GM19025 (cell line): ENCODE measurements around the gene PRSS12.
"Not testable (repeated sequence)": the region's sequence is repeated elsewhere in the genome, so short reads cannot be mapped to it uniquely, and the experiment has no call there.

Experiments
- ATAC-seq: cut with Tn5 transposase; IDR thresholded peaks from one replicate; pipeline ENCODE4 v1.9.1; 2021; ENCODE audit warnings: mild to moderate bottlenecking, low read depth, moderate library complexity; ENCODE audit not compliant: unreplicated experiment

The PRSS12 gene

GRCh38 chr4:118352843-118353533 is at the start of gene PRSS12:
Gene PRSS12, minus strand, starts transcription at chr4:118353003. Its CDS starts 283 bp downstream, at chr4:118352720.
- peak; percentile 98 for ATAC-seq

GRCh38 chr4:118400356-118400755 is 47.6 kb upstream of the PRSS12 start:
- ATAC-seq, result no peak

- ATAC-seq, result not testable (repeated sequence)
Observed at GRCh38 chr4:118399883-118400282, 47.1 kb upstream of the PRSS12 start.

GRCh38 chr4:118398226-118399090 is 45.7 kb upstream of the PRSS12 start:
- ATAC-seq, result peak; percentile 87

GRCh38 chr4:118397623-118397979 is 44.8 kb upstream of the PRSS12 start:
- ATAC-seq, result no peak

- no peak for ATAC-seq
Observed at GRCh38 chr4:118396881-118397622, 44.2 kb upstream of the PRSS12 start.

- ATAC-seq, result no peak
Observed at GRCh38 chr4:118395057-118395644, 42.3 kb upstream of the PRSS12 start.

- not testable (repeated sequence) for ATAC-seq
Observed at GRCh38 chr4:118392509-118392908, 39.7 kb upstream of the PRSS12 start.

GRCh38 chr4:118390121-118390520 is 37.3 kb upstream of the PRSS12 start:
- no peak for ATAC-seq

GRCh38 chr4:118389721-118390120 is 36.9 kb upstream of the PRSS12 start:
- no peak for ATAC-seq

GRCh38 chr4:118388606-118389005 is 35.8 kb upstream of the PRSS12 start:
- ATAC-seq, result no peak

GRCh38 chr4:118381902-118382301 is 29.1 kb upstream of the PRSS12 start:
- ATAC-seq, result no peak

- ATAC-seq, result no peak
Observed at GRCh38 chr4:118373614-118374255, 20.9 kb upstream of the PRSS12 start.

GRCh38 chr4:118372251-118372650 is 19.4 kb upstream of the PRSS12 start:
- no peak for ATAC-seq

GRCh38 chr4:118369231-118369630 is 16.4 kb upstream of the PRSS12 start:
- ATAC-seq, result no peak

GRCh38 chr4:118367872-118368271 is 15.1 kb upstream of the PRSS12 start:
- no peak for ATAC-seq

- no peak for ATAC-seq
Observed at GRCh38 chr4:118367361-118367760, 14.6 kb upstream of the PRSS12 start.

- ATAC-seq, result no peak
Observed at GRCh38 chr4:118363166-118363565, 10.4 kb upstream of the PRSS12 start.

- ATAC-seq, result no peak
Observed at GRCh38 chr4:118361192-118361591, 8.4 kb upstream of the PRSS12 start.

- no peak for ATAC-seq
Observed at GRCh38 chr4:118360106-118360505, 7.3 kb upstream of the PRSS12 start.
